Sigmoid colon (tissue), 3 donors: ENCODE data around the gene NEURL1.

Experiments used
- POLR2A ChIP-seq, 2 donors: fragments of 450-650 bp; IDR thresholded peaks; one replicate each; pipeline ENCODE4 v1.6.1; 2016; ENCODE audit warnings: antibody characterized with exemption in 2 of 2, mild to moderate bottlenecking in 2 of 2, moderate library complexity in 2 of 2
- TF ChIP-seq, protein P1 (sequence below), 4 experiments: fragments of 450-650 bp in 3 of 4; fragments of 200-600 bp in 1 of 4; IDR thresholded peaks; one replicate each; pipeline ENCODE4 v1.5.1; 2016 to 2019; ENCODE audit warnings: antibody characterized with exemption in 4 of 4, mild to moderate bottlenecking in 3 of 4, moderate library complexity in 2 of 4

- TF ChIP-seq, protein P1, sequence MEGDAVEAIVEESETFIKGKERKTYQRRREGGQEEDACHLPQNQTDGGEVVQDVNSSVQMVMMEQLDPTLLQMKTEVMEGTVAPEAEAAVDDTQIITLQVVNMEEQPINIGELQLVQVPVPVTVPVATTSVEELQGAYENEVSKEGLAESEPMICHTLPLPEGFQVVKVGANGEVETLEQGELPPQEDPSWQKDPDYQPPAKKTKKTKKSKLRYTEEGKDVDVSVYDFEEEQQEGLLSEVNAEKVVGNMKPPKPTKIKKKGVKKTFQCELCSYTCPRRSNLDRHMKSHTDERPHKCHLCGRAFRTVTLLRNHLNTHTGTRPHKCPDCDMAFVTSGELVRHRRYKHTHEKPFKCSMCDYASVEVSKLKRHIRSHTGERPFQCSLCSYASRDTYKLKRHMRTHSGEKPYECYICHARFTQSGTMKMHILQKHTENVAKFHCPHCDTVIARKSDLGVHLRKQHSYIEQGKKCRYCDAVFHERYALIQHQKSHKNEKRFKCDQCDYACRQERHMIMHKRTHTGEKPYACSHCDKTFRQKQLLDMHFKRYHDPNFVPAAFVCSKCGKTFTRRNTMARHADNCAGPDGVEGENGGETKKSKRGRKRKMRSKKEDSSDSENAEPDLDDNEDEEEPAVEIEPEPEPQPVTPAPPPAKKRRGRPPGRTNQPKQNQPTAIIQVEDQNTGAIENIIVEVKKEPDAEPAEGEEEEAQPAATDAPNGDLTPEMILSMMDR (IDR thresholded peaks at IDR 0.05) = no peak
- TF ChIP-seq POLR2A (IDR thresholded peaks at IDR 0.05) = no peak
These were observed 88.0 kb downstream of the NEURL1 start for GRCh38 chr10:103581499-103581898.
